SK-N-SH (cell line): Measurements from ENCODE around the gene ASTN2. TPM values are rescaled to one million over a fixed set of nuclear protein-coding genes. Genes with fewer than 3 reads are reported as not detected.

Experiments used
- CTCF ChIA-PET: fragments of 300-600, 350-600 bp; formaldehyde crosslinking; extraction: SDS; loops from one replicate; lab custom pipeline; 2021; lab: Yijun Ruan, JAX
- POLR2A ChIA-PET: fragments of 350-600 bp; sonication (Branson Sonifier 250); formaldehyde crosslinking; extraction: SDS; loops from one replicate; lab custom pipeline; 2020; ENCODE audit warnings: antibody characterized with exemption, inconsistent platforms; lab: Yijun Ruan, JAX
- DNase-seq: peaks from one replicate; pipeline ENCODE4 v3.0.0; 2012
- H2AFZ ChIP-seq: fragments of 200-600 bp; sonication (generic); 2 replicates; pipeline ENCODE4 v1.8.1; 2016; ENCODE audit warnings: antibody characterized with exemption, mild to moderate bottlenecking, low read depth
- H3F3A ChIP-seq: fragments of 200-600 bp; sonication (generic); replicated peaks from 2 replicates; pipeline ENCODE3; 2016; ENCODE audit warnings: antibody characterized with exemption, mild to moderate bottlenecking; ENCODE audit not compliant: insufficient read depth
- H3K27ac ChIP-seq, 2 experiments: fragments of 200-500 bp in 1 of 2; fragments of 200-600 bp in 1 of 2; sonication (Bioruptor generic) in 1 of 2; sonication (generic), shearing (Covaris generic) in 1 of 2; 2 replicates each; pipeline versions ENCODE4 v1.5.1 to v1.6.1; 2014 to 2016; ENCODE audit warnings: low read depth in 2 of 2, inconsistent platforms in 1 of 2, low read length in 1 of 2, mild to moderate bottlenecking in 1 of 2, mixed read lengths in 1 of 2
- H3K27me3 ChIP-seq: fragments of 200-600 bp; sonication (generic), shearing (Covaris generic); 2 replicates; pipeline ENCODE4 v1.6.1; 2016; ENCODE audit warnings: mixed run types; ENCODE audit not compliant: insufficient read depth
- H3K36me3 ChIP-seq, 2 experiments: fragments of 200-500 bp in 1 of 2; fragments of 200-600 bp in 1 of 2; sonication (Bioruptor generic) in 1 of 2; sonication (generic) in 1 of 2; replicated peaks in 1 of 2; 2 replicates each; pipeline versions ENCODE3 to v1.5.1; 2014 to 2016; ENCODE audit warnings: low read length in 1 of 2, mild to moderate bottlenecking in 1 of 2; ENCODE audit not compliant: insufficient read depth in 2 of 2, control insufficient read depth in 1 of 2
- H3K4me1 ChIP-seq, 2 experiments: fragments of 200-500 bp in 1 of 2; fragments of 200-600 bp in 1 of 2; sonication (Bioruptor generic) in 1 of 2; sonication (generic), shearing (Covaris generic) in 1 of 2; 2 replicates each; pipeline versions ENCODE4 v1.5.1 to v1.6.1; 2014 to 2016; ENCODE audit warnings: low read depth in 1 of 2, low read length in 1 of 2, mixed run types in 1 of 2; ENCODE audit not compliant: insufficient read depth in 2 of 2, control insufficient read depth in 1 of 2
- H3K4me2 ChIP-seq: fragments of 200-600 bp; sonication (generic), shearing (Covaris generic); 2 replicates; pipeline ENCODE4 v1.6.1; 2017; ENCODE audit warnings: mixed run types
- H3K4me3 ChIP-seq, 2 experiments: fragments of 200-500 bp in 1 of 2; fragments of 200-600 bp in 1 of 2; sonication (Bioruptor generic) in 1 of 2; sonication (generic), shearing (Covaris generic) in 1 of 2; 2 replicates each; pipeline versions ENCODE4 v1.5.1 to v1.8.1; 2014 to 2016; ENCODE audit warnings: low read depth in 2 of 2, inconsistent platforms in 1 of 2, low read length in 1 of 2, mild to moderate bottlenecking in 1 of 2, mixed read lengths in 1 of 2, moderate library complexity in 1 of 2
- H3K79me2 ChIP-seq: fragments of 200-600 bp; sonication (generic); 2 replicates; pipeline ENCODE4 v1.8.1; 2017; ENCODE audit warnings: mild to moderate bottlenecking; ENCODE audit not compliant: insufficient read depth
- H3K9ac ChIP-seq: fragments of 200-600 bp; sonication (generic); 2 replicates; pipeline ENCODE4 v1.6.1; 2017; ENCODE audit warnings: mixed run types
- H3K9me2 ChIP-seq: fragments of 200-600 bp; sonication (generic); 2 replicates; pipeline ENCODE4 v1.6.1; 2017; ENCODE audit warnings: mixed run types
- H3K9me3 ChIP-seq: fragments of 200-600 bp; sonication (generic); 2 replicates; pipeline ENCODE4 v1.6.1; 2017; ENCODE audit warnings: mixed run types, mild to moderate bottlenecking, moderate library complexity
- H4K20me1 ChIP-seq: fragments of 200-600 bp; sonication (generic); 2 replicates; pipeline ENCODE4 v1.6.1; 2017; ENCODE audit warnings: mild to moderate bottlenecking, mixed run types; ENCODE audit not compliant: insufficient read depth
- ELF1 ChIP-seq: IDR thresholded peaks from 2 replicates; pipeline ENCODE4 v1.4.0; 2012
- EZH2phosphoT487 ChIP-seq: fragments of 200-600 bp; sonication (generic); IDR thresholded peaks from 2 replicates; pipeline ENCODE4 v1.6.1; 2017; ENCODE audit warnings: low read depth, mixed run types, mild to moderate bottlenecking, antibody characterized with exemption, moderate library complexity, borderline replicate concordance
- GABPA ChIP-seq: IDR thresholded peaks from 2 replicates; pipeline ENCODE4 v1.4.0; 2012; ENCODE audit warnings: low read depth, mild to moderate bottlenecking
- GATA2 ChIP-seq: sonication (generic); formaldehyde crosslinking; IDR thresholded peaks from 2 replicates; pipeline ENCODE4 v1.5.0; 2020; ENCODE audit warnings: mild to moderate bottlenecking, missing genetic modification reagents
- JUND ChIP-seq: IDR thresholded peaks from 2 replicates; pipeline ENCODE4 v1.4.0; 2012
- MXI1 ChIP-seq: IDR thresholded peaks from 2 replicates; pipeline ENCODE4 v1.6.1; 2012; ENCODE audit warnings: mild to moderate bottlenecking, low read depth, low read length, improper control_type of control experiment
- NFIC ChIP-seq: IDR thresholded peaks from 2 replicates; pipeline ENCODE4 v1.4.0; 2012; ENCODE audit warnings: borderline replicate concordance
- NRF1 ChIP-seq: IDR thresholded peaks from 2 replicates; pipeline ENCODE4 v1.6.1; 2012; ENCODE audit warnings: low read depth, mild to moderate bottlenecking, low read length
- RAD21 ChIP-seq: IDR thresholded peaks from 2 replicates; pipeline ENCODE4 v1.6.1; 2012; ENCODE audit warnings: mild to moderate bottlenecking, low read length
- RCOR1 ChIP-seq: fragments of 150-350 bp; IDR thresholded peaks from 2 replicates; pipeline ENCODE4 v1.6.1; 2017; ENCODE audit warnings: antibody characterized with exemption, low read length
- RFX5 ChIP-seq: IDR thresholded peaks from 2 replicates; pipeline ENCODE4 v1.6.1; 2012; ENCODE audit warnings: mild to moderate bottlenecking, improper control_type of control experiment, low read length
- SIN3A ChIP-seq: IDR thresholded peaks from 2 replicates; pipeline ENCODE4 v1.6.1; 2012; ENCODE audit warnings: low read depth, mild to moderate bottlenecking, low read length, moderate library complexity, borderline replicate concordance
- SMC3 ChIP-seq: IDR thresholded peaks from 2 replicates; pipeline ENCODE4 v1.6.1; 2012; ENCODE audit warnings: low read depth, low read length, improper control_type of control experiment
- TAF1 ChIP-seq: IDR thresholded peaks from 2 replicates; pipeline ENCODE4 v1.6.1; 2012; ENCODE audit warnings: low read depth, mild to moderate bottlenecking, low read length, moderate library complexity, borderline replicate concordance
- TCF12 ChIP-seq: IDR thresholded peaks from 2 replicates; pipeline ENCODE4 v1.4.0; 2012
- TEAD4 ChIP-seq: IDR thresholded peaks from 2 replicates; pipeline ENCODE4 v1.4.0; 2012; ENCODE audit warnings: mild to moderate bottlenecking, borderline replicate concordance; ENCODE audit not compliant: insufficient read depth
- YY1 ChIP-seq: IDR thresholded peaks from 2 replicates; pipeline ENCODE4 v1.4.0; 2012; ENCODE audit warnings: low read depth, mild to moderate bottlenecking
- WGBS: methylation state at CpG from one replicate; pipeline ENCODE4 v1.1.6; 2017; ENCODE audit warnings: low lambda C conversion rate; 5-methylcytosine and 5-hydroxymethylcytosine counted together
- polyA plus RNA-seq, 3 experiments: library from polyadenylated mRNA; depleted of rRNA; stranded (reverse); fragments of >200 nt; gene quantifications; 2 replicates each; pipeline ENCODE4 v1.2.3, GENCODE V29; 2012
- TF ChIP-seq, protein P1 (sequence below): fragments of 150-350 bp; IDR thresholded peaks from 2 replicates; pipeline ENCODE4 v1.6.1; 2016; ENCODE audit warnings: mild to moderate bottlenecking, low read depth, low read length
- TF ChIP-seq, protein P2 (sequence below): IDR thresholded peaks from 2 replicates; pipeline ENCODE4 v1.4.0; 2012; ENCODE audit warnings: low read depth
- TF ChIP-seq, protein P3 (sequence below): IDR thresholded peaks from 2 replicates; pipeline ENCODE4; 2012
- TF ChIP-seq, protein P4 (sequence below): fragments of 200-600 bp; sonication (generic); IDR thresholded peaks from 2 replicates; pipeline ENCODE4 v1.6.1; 2017; ENCODE audit warnings: antibody characterized with exemption, mild to moderate bottlenecking, moderate library complexity
- TF ChIP-seq, protein P5 (sequence below): IDR thresholded peaks from 2 replicates; pipeline ENCODE4 v1.4.0; 2012; ENCODE audit warnings: low read depth, borderline replicate concordance

Gene ASTN2
- polyA plus RNA-seq, 1 of the 3 experiments (the other 2 are of a cell fraction) = 6.6 TPM

DNA sequence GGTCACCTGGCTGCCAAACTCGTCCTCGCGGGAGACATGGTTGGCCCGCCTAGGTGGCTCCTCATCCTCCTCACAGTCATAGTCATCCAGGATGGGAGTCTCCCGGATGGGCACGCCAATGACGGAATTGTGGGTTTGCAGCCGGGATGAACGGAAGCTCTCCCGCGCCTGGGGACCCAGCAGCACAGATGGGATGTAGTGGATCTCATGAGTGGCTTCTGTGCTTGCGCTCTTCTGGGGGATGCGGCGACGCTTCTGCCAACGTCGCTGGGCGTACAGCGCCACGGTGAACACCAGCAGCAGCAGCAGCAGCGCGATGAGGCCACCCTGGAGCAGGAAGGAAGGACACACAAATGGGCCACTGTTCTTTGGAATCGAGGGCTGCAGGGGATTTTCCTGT is 200.4 kb downstream of the ASTN2 start:
- POLR2A ChIA-PET = no interaction called here
- 70% methylated on average over 14 of the region's 23 CpGs for WGBS

DNA sequence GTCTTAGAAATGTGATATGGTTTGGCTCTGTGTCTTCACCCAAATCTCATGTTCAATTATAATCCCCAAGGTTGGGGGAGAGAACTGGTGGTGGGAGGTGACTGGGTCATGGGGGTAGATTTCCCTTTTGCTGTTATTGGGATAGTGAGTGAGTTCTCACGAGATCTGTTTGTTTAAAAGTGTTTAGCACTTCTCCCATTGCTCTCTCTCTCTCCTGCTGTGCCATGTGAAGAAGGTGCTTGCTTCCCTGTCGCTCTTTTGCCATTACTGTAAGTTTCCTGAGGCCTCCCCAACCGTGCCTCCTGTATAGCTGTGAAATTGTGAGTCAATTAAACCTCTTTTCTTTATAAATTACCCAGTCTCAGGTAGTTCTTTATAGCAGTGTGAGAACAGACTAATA is 203.6 kb downstream of the ASTN2 start:
- no peak overlapping the region for H3K4me3 ChIP-seq
- no peaks in the 10 kb centered on the region for H3K79me2 ChIP-seq
- H3K36me3 ChIP-seq = peaks cover 0 to 2% of the 10 kb centered on the region in 2 experiments
- no peaks in the 10 kb centered on the region for H3K9me2 ChIP-seq
- no peak overlapping the region for H3K27ac ChIP-seq
- no peak overlapping the region for H2AFZ ChIP-seq
- peaks cover 0 to 2% of the 10 kb centered on the region in 2 experiments; a peak in 1 of 4 replicates for H3K4me1 ChIP-seq
- ChIA-PET CTCF (interaction anchor here (1.1 kb wide), 1 partner anchor 20 kb away, joined by 3 read pairs; no protein-coding TSS in a partner anchor), POLR2A (no interaction called here)
- H3F3A ChIP-seq = no peaks in the 10 kb centered on the region
- 0 out of 2 replicates have a peak, but pooled peaks cover 5% of the 10 kb centered on the region for H3K9me3 ChIP-seq
- no peaks in the 10 kb centered on the region for H3K27me3 ChIP-seq
- no peaks in the 10 kb centered on the region for H4K20me1 ChIP-seq
- DNase-seq = no peak
- no peak overlapping the region for H3K9ac ChIP-seq
- 9% methylated on average over 3 of the region's 3 CpGs for WGBS
- H3K4me2 ChIP-seq = no peak overlapping the region
- TF ChIP-seq JUND = no peak
- TF ChIP-seq GABPA = no peak
- TF ChIP-seq ELF1 = no peak
- TF ChIP-seq SMC3 = no peak
- no peak for TF ChIP-seq NFIC
- TF ChIP-seq, protein P1, sequence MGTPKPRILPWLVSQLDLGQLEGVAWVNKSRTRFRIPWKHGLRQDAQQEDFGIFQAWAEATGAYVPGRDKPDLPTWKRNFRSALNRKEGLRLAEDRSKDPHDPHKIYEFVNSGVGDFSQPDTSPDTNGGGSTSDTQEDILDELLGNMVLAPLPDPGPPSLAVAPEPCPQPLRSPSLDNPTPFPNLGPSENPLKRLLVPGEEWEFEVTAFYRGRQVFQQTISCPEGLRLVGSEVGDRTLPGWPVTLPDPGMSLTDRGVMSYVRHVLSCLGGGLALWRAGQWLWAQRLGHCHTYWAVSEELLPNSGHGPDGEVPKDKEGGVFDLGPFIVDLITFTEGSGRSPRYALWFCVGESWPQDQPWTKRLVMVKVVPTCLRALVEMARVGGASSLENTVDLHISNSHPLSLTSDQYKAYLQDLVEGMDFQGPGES = no peak
- no peak for TF ChIP-seq SIN3A
- TF ChIP-seq GATA2 (CRISPR knock-in tag) = no peak
- TF ChIP-seq, protein P2, sequence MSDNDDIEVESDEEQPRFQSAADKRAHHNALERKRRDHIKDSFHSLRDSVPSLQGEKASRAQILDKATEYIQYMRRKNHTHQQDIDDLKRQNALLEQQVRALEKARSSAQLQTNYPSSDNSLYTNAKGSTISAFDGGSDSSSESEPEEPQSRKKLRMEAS = no peak
- TF ChIP-seq EZH2phosphoT487 = no peak
- TF ChIP-seq, protein P3, sequence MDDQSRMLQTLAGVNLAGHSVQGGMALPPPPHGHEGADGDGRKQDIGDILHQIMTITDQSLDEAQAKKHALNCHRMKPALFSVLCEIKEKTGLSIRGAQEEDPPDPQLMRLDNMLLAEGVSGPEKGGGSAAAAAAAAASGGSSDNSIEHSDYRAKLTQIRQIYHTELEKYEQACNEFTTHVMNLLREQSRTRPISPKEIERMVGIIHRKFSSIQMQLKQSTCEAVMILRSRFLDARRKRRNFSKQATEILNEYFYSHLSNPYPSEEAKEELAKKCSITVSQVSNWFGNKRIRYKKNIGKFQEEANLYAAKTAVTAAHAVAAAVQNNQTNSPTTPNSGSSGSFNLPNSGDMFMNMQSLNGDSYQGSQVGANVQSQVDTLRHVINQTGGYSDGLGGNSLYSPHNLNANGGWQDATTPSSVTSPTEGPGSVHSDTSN = no peak
- TF ChIP-seq TCF12 = no peak

More for the DNA sequence above, 200.4 kb downstream of the ASTN2 start:
- Histone ChIP-seq H3K4me2 (no peak overlapping the region), H3K79me2 (no peaks in the 10 kb centered on the region), H2AFZ (no peak overlapping the region), H3K27me3 (no peaks in the 10 kb centered on the region), H3K9ac (no peak overlapping the region), H3K9me2 (no peaks in the 10 kb centered on the region), H3F3A (no peaks in the 10 kb centered on the region), H3K4me3 (no peak overlapping the region), H3K36me3 (peaks cover 0 to 2% of the 10 kb centered on the region in 2 experiments), H4K20me1 (no peaks in the 10 kb centered on the region), H3K9me3 (0 out of 2 replicates have a peak, but pooled peaks cover 5% of the 10 kb centered on the region), H3K4me1 (peaks cover 0 to 4% of the 10 kb centered on the region in 2 experiments; a peak in 1 of 4 replicates), H3K27ac (no peak overlapping the region)
- TF ChIP-seq, protein P4, sequence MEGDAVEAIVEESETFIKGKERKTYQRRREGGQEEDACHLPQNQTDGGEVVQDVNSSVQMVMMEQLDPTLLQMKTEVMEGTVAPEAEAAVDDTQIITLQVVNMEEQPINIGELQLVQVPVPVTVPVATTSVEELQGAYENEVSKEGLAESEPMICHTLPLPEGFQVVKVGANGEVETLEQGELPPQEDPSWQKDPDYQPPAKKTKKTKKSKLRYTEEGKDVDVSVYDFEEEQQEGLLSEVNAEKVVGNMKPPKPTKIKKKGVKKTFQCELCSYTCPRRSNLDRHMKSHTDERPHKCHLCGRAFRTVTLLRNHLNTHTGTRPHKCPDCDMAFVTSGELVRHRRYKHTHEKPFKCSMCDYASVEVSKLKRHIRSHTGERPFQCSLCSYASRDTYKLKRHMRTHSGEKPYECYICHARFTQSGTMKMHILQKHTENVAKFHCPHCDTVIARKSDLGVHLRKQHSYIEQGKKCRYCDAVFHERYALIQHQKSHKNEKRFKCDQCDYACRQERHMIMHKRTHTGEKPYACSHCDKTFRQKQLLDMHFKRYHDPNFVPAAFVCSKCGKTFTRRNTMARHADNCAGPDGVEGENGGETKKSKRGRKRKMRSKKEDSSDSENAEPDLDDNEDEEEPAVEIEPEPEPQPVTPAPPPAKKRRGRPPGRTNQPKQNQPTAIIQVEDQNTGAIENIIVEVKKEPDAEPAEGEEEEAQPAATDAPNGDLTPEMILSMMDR = no peak
- no peak for TF ChIP-seq YY1
- TF ChIP-seq TAF1 = no peak
- TF ChIP-seq MXI1 = no peak
- TF ChIP-seq NRF1 = no peak
- TF ChIP-seq SMC3 = no peak
- TF ChIP-seq TEAD4 = no peak
- TF ChIP-seq JUND = no peak
- TF ChIP-seq, protein P5, sequence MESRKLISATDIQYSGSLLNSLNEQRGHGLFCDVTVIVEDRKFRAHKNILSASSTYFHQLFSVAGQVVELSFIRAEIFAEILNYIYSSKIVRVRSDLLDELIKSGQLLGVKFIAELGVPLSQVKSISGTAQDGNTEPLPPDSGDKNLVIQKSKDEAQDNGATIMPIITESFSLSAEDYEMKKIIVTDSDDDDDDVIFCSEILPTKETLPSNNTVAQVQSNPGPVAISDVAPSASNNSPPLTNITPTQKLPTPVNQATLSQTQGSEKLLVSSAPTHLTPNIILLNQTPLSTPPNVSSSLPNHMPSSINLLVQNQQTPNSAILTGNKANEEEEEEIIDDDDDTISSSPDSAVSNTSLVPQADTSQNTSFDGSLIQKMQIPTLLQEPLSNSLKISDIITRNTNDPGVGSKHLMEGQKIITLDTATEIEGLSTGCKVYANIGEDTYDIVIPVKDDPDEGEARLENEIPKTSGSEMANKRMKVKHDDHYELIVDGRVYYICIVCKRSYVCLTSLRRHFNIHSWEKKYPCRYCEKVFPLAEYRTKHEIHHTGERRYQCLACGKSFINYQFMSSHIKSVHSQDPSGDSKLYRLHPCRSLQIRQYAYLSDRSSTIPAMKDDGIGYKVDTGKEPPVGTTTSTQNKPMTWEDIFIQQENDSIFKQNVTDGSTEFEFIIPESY = no peak
- no peak for TF ChIP-seq TCF12
- TF ChIP-seq SIN3A = no peak
- TF ChIP-seq EZH2phosphoT487 = no peak
- TF ChIP-seq RCOR1 = no peak
- TF ChIP-seq GABPA = no peak
- no peak for TF ChIP-seq RFX5
- TF ChIP-seq, protein P2 = no peak
- TF ChIP-seq RAD21 = no peak
- no peak for DNase-seq
- CTCF ChIA-PET = no interaction called here
